GM18507 (cell line): ENCODE results near the gene GRPEL2.

ENCODE experiments used
- DNase-seq: peaks from one replicate; pipeline ENCODE4 v3.0.0; 2011; ENCODE audit warnings: low read depth; ENCODE audit not compliant: insufficient read length; ENCODE audit errors: extremely low spot score
- FAIRE-seq: peaks from 2 replicates; lab custom pipeline; 2011; peaks lifted over from hg19 to GRCh38; lab: Jason Lieb, UNC

The GRPEL2 gene

GRCh38 chr5:149372076-149372795, 26.9 kb downstream of the GRPEL2 start:
- FAIRE-seq (no peak), DNase-seq (no peak)

- FAIRE-seq (no peak), DNase-seq (no peak)
Measured at GRCh38 chr5:149372932-149373331, 27.6 kb downstream of the GRPEL2 start.

- no peak for FAIRE-seq
Measured at GRCh38 chr5:149374303-149374702, 29.0 kb downstream of the GRPEL2 start.

GRCh38 chr5:149374801-149375200, 29.5 kb downstream of the GRPEL2 start:
- no peak for DNase-seq
- FAIRE-seq = no peak

More at GRCh38 chr5:149374303-149374702, 29.0 kb downstream of the GRPEL2 start:
- no peak for DNase-seq

- FAIRE-seq (no peak), DNase-seq (no peak)
Measured at GRCh38 chr5:149375434-149375833, 30.1 kb downstream of the GRPEL2 start.

- DNase-seq = no peak
- no peak for FAIRE-seq
Measured at GRCh38 chr5:149376104-149376503, 30.8 kb downstream of the GRPEL2 start.

GRCh38 chr5:149376711-149377447, 31.6 kb downstream of the GRPEL2 start:
- no peak for FAIRE-seq

GRCh38 chr5:149378241-149378820, 33.0 kb downstream of the GRPEL2 start:
- FAIRE-seq (no peak), DNase-seq (no peak)

More at GRCh38 chr5:149376711-149377447, 31.6 kb downstream of the GRPEL2 start:
- DNase-seq = no peak

- DNase-seq (no peak), FAIRE-seq (no peak)
Measured at GRCh38 chr5:149379177-149379761, 34.0 kb downstream of the GRPEL2 start, which contains the start of gene IL17B. Gene IL17B, minus strand, starts transcription at chr5:149379292. Its CDS starts 67 bp downstream, at chr5:149379225.

- FAIRE-seq (no peak), DNase-seq (no peak)
Measured at GRCh38 chr5:149379818-149380374, 34.6 kb downstream of the GRPEL2 start.

GRCh38 chr5:149380466-149381121, 35.3 kb downstream of the GRPEL2 start:
- DNase-seq (no peak), FAIRE-seq (no peak)

- no peak for FAIRE-seq
- DNase-seq = no peak
Measured at GRCh38 chr5:149381261-149381985, 36.1 kb downstream of the GRPEL2 start.

- FAIRE-seq (peak; percentile 81), DNase-seq (peak; percentile 59)
Measured at GRCh38 chr5:149381986-149382338, 36.7 kb downstream of the GRPEL2 start.

GRCh38 chr5:149382517-149383220, 37.4 kb downstream of the GRPEL2 start:
- no peak for DNase-seq
- no peak for FAIRE-seq

- FAIRE-seq (no peak), DNase-seq (no peak)
Measured at GRCh38 chr5:149383399-149383798, 38.1 kb downstream of the GRPEL2 start.

GRCh38 chr5:149386166-149386565, 40.9 kb downstream of the GRPEL2 start:
- FAIRE-seq = no peak
- DNase-seq = no peak

GRCh38 chr5:149387081-149387631, 41.9 kb downstream of the GRPEL2 start:
- no peak for DNase-seq
- FAIRE-seq = no peak

- DNase-seq (no peak), FAIRE-seq (no peak)
Measured at GRCh38 chr5:149387982-149388381, 42.7 kb downstream of the GRPEL2 start.
